ENCODE results near the gene PGS1. TPM values are rescaled to one million over a fixed set of nuclear protein-coding genes. Genes with fewer than 3 reads are reported as not detected.

PGS1 gene
- total RNA-seq, 1 donor = 62.8 TPM

DNA sequence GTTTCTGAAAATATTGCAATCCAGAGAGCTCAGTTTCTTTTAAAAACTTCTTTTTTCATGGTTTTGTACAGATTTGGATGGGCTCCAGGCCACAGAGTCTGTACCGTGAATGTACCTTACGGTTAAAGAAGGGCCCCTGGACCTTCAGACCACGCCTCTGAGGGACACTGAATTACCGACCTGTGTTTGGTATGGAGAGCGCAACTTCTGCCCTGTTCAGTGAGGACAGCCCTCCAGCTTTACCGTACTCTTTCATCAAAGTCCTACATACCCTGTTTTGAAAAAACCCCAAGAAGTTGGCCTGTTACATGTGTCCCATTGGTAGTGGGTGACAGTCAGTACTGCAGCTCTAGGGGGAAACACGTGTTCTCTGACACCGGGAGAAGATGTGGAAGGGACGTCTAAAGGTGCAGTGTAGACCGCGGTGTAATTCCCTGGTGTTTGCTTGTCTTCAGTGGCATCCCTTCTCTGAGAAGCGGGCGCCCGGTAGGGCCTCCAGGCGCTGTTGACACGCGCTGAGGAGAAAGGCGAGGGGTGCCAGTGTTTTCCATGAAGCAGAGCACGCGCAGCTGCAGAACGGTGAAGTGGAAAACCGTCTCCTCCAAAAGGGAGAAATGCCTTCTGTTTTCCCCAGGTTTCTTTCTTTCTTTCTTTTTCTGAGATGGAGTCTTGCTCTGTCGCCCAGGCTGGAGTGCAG, 6.2 kb downstream of the PGS1 start:
- H3K9me3 ChIP-seq (ENCODE audit: low read depth, low read length) = no peaks in the 10 kb centered on the region
- peaks cover 100% of the 10 kb centered on the region for H3K4me1 ChIP-seq (ENCODE audit: insufficient read depth, low read length)
- H3K27me3 ChIP-seq (ENCODE audit: insufficient read depth, low read length) = no peaks in the 10 kb centered on the region
- H3K4me3 ChIP-seq (ENCODE audit: low read length) = no peak overlapping the region

DNA sequence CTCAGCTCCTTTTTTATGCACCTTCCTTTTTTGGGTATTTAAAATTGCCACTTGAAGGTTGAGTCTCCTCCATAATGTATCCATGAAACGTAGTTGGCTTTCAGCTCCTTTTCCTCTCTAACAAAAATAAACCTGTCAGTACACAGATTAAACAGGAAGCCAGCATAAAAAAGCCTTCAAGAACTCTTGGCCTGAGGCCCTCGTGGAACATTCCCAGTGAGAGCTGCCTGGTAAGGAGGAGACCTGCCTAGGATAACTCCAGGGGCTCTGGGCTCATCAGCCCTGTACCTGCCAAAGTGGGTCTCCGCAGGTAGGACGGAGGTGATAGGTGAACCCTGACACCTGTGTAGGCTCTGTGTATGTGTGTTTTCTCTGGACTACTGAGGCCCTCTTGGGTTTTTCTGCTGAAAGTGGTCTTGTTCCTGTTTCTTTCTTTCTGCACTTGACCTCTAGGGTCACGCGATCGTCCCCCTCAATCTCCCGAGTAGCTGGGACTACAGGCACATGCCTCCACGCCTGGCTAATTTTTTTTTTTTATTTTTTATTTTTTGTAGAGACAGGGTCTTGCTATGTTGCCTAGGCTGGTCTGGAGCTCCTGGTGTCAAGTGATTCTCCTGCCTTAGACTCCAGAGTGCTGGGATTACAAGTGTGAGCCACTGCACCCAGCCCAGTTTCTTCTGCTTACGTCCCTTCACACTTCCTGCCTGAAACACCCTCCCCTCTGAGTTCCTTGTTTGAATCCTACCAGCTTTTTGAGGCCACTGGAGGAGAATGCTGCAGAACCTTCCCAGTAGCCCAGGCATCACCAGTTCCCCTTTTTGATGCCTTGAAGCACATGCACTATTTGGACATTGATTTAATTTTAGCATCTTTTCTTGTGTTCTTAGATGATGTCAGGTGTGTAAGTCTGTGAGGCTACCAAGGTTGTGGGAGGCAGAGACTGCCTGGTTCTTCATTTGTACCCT, 9.8 kb downstream of the PGS1 start:
- Histone ChIP-seq H3K27me3 (ENCODE audit: insufficient read depth, low read length) (no peaks in the 10 kb centered on the region), H3K9me3 (ENCODE audit: low read depth, low read length) (no peaks in the 10 kb centered on the region), H3K4me3 (ENCODE audit: low read length) (no peak overlapping the region), H3K4me1 (ENCODE audit: insufficient read depth, low read length) (peaks cover 74% of the 10 kb centered on the region)

DNA sequence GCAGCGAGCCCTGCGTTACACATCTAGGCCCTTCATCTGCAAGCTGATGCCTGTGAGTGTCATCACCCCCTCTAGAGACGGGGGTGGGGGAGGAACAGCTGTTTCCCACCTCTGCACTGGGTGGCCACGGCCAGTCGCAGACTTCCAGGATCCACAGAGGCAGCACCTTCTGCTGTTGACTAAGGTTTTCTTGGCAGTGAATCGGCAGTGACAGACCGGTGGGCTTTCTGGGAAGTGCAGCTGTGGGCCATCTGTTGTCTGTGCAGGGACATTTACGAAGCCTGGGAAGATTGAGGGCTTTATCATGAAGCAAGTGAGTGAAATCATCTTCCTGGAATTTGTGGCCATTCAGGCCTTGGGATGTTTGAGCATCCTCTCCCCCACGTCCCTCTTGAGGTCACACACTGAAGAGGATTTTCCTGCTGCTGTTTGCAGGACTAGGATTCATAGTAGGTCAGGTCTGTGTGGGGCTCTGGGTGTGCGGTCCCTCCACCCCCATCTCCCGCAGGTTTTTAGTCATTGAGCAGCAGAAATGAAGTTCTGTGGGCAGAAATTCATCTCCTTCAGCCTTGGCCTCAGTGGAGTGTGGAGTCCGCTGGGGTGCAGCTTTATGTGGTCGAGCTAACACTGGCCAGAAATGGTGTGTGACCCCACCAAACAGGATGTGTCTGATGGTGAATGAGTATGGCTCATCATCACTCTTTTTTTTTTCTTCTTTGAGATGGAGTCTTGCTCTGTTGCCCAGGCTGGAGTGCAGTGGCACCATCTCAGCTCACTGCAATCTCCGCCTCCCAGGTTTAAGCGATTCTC, 12.0 kb downstream of the PGS1 start:
- Histone ChIP-seq H3K9me3 (ENCODE audit: low read depth, low read length) (no peaks in the 10 kb centered on the region), H3K27me3 (ENCODE audit: insufficient read depth, low read length) (no peaks in the 10 kb centered on the region), H3K4me3 (ENCODE audit: low read length) (no peak overlapping the region), H3K4me1 (ENCODE audit: insufficient read depth, low read length) (peaks cover 52% of the 10 kb centered on the region)

DNA sequence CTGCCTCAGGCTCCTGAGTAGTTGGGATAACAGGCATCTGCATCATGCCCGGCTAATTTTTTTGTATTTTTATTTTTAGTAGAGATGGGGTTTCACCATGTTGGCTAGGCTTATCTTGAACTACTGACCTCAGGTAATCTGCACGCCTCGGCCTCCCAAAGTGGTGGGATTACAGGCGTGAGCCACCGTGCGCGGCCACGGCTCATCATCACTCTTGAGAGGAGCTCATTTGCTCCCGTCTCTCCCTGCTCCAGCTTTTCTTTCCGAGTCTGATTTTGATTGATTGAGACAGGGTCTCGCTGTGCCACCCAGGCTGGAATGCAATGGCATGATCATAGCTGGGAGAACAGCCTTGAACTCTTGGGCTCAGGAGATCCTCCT, 12.6 kb downstream of the PGS1 start:
- no peak overlapping the region for H3K4me3 ChIP-seq (ENCODE audit: low read length)
- H3K9me3 ChIP-seq (ENCODE audit: low read depth, low read length) = no peaks in the 10 kb centered on the region
- H3K27me3 ChIP-seq (ENCODE audit: insufficient read depth, low read length) = no peaks in the 10 kb centered on the region
- peaks cover 46% of the 10 kb centered on the region for H3K4me1 ChIP-seq (ENCODE audit: insufficient read depth, low read length)

DNA sequence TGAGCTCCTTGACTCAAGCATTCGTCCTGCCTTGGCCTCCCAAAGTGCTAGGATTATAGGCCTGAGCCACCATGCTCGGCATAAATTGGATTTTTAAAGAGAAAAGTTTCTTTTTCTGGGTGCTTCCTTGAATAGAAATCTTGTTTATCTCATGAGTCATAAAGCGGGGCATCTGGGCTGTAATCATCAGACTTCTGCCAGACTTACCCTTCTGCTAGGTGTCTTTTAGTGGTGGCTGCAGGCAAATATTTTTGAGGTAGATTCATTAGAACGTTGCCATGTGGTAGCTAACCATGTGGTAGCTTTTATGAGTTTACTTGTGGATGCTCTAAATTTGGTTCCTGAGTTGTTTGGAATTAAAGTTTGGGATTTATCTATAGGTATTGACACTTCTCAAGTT, 13.4 kb downstream of the PGS1 start:
- no peak overlapping the region for H3K4me3 ChIP-seq (ENCODE audit: low read length)
- peaks cover 38% of the 10 kb centered on the region for H3K4me1 ChIP-seq (ENCODE audit: insufficient read depth, low read length)
- no peaks in the 10 kb centered on the region for H3K9me3 ChIP-seq (ENCODE audit: low read depth, low read length)
- H3K27me3 ChIP-seq (ENCODE audit: insufficient read depth, low read length) = no peaks in the 10 kb centered on the region

- Histone ChIP-seq H3K27me3 (ENCODE audit: insufficient read depth, low read length) (no peaks in the 10 kb centered on the region), H3K9me3 (ENCODE audit: low read depth, low read length) (no peaks in the 10 kb centered on the region), H3K4me1 (ENCODE audit: insufficient read depth, low read length) (peaks cover 33% of the 10 kb centered on the region), H3K4me3 (ENCODE audit: low read length) (no peak overlapping the region)
Observed at GRCh38 chr17:78392295-78392694, 13.8 kb downstream of the PGS1 start.

- Histone ChIP-seq H3K9me3 (ENCODE audit: low read depth, low read length) (no peaks in the 10 kb centered on the region), H3K4me1 (ENCODE audit: insufficient read depth, low read length) (peaks cover 20% of the 10 kb centered on the region), H3K4me3 (ENCODE audit: low read length) (no peak overlapping the region), H3K27me3 (ENCODE audit: insufficient read depth, low read length) (no peaks in the 10 kb centered on the region)
Observed at GRCh38 chr17:78393575-78393974, 15.1 kb downstream of the PGS1 start.

GRCh38 chr17:78394209-78394608, 15.8 kb downstream of the PGS1 start:
- no peak overlapping the region for H3K4me3 ChIP-seq (ENCODE audit: low read length)
- H3K4me1 ChIP-seq (ENCODE audit: insufficient read depth, low read length) = peaks cover 14% of the 10 kb centered on the region
- H3K9me3 ChIP-seq (ENCODE audit: low read depth, low read length) = no peaks in the 10 kb centered on the region
- no peaks in the 10 kb centered on the region for H3K27me3 ChIP-seq (ENCODE audit: insufficient read depth, low read length)

DNA sequence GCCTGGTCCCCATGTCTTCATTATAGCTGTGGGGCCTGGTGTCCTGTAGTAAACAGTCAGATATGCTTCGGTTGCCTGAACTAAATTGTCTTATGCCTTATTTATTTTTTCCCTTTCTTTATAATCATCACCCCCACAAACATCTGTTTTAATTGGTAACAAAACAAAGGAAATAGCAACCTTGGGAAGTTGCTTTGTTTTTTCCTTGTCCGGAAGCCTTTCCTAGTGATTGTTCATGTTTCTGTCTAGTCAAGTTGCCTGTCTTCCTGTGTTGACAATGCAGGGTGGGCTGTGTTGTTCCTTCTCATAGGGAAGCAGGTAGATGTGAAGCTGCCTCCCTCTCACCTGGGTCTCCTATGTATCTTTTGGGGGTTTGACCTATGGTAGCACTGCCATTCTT, 16.7 kb downstream of the PGS1 start:
- H3K27me3 ChIP-seq (ENCODE audit: insufficient read depth, low read length) = no peaks in the 10 kb centered on the region
- no peaks in the 10 kb centered on the region for H3K9me3 ChIP-seq (ENCODE audit: low read depth, low read length)
- no peak overlapping the region for H3K4me3 ChIP-seq (ENCODE audit: low read length)
- peaks cover 5% of the 10 kb centered on the region for H3K4me1 ChIP-seq (ENCODE audit: insufficient read depth, low read length)

DNA sequence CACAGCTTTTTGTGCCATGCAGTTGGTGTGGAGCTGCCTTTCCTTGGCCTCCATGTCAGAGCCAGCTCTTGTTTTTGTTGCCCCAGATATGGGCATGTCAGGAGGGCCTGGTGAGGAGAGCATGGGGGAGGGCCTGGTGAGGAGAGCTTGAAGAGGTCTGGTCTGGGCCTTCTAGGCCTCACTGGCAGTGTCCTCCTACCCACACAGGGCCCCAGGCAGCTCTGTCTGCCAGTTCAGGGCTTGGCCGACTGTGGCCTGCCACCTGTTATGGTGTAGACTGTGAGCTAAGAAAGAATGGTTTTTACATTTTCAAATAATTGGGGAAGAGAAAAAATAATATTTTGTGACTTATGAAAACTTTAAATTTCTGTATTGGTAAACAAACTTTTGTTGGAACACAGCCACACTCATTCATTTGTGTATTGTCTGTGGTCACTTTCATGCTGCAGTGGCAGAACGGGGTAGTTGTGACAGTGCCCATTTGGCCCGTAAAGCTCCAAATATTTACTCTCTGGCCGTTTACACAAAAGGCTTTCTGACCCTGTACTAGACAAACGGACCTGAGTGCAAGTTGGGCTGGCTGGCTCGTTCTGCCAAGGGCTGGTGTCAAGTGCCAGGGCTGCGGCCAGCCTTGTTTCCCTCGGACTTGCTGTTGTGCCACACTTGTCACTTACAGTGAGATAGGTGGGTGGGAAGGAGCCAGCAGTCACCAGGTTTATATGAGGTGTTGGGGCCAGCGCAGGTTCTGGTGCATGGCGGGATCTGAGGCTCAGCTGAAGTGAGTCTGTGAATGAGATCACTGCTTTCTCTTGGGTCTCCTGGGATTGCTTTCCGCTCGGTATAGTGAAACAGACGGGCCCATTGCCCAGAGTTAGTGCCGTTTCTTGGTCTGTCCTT, 18.2 kb downstream of the PGS1 start:
- no peaks in the 10 kb centered on the region for H3K27me3 ChIP-seq (ENCODE audit: insufficient read depth, low read length)
- H3K9me3 ChIP-seq (ENCODE audit: low read depth, low read length) = no peaks in the 10 kb centered on the region
- peaks cover 4% of the 10 kb centered on the region for H3K4me1 ChIP-seq (ENCODE audit: insufficient read depth, low read length)
- H3K4me3 ChIP-seq (ENCODE audit: low read length) = no peak overlapping the region

- H3K4me3 ChIP-seq (ENCODE audit: low read length) = no peak overlapping the region
- no peaks in the 10 kb centered on the region for H3K9me3 ChIP-seq (ENCODE audit: low read depth, low read length)
- H3K4me1 ChIP-seq (ENCODE audit: insufficient read depth, low read length) = peaks cover 7% of the 10 kb centered on the region
- no peaks in the 10 kb centered on the region for H3K27me3 ChIP-seq (ENCODE audit: insufficient read depth, low read length)
Observed at GRCh38 chr17:78397681-78398101, 19.2 kb downstream of the PGS1 start.

DNA sequence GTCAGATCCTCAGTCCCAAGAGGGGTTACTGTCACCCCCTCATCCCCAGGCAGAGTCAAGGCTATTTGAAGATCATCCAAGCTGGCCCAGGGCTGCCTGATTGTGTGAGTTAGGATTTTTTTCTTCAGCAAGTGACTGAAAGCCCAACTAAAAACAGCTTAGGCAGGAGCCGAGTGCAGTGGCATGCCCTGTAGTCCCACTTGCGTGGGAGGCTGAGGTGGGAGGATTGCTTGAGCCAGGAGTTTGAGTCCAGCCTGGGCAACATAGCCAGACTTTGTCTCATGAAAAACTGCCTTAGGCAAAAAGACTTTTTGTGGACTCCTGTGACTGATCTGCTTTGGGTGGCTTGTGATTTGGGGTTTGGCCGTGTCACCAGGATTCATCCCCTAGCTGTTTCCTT, 19.9 kb downstream of the PGS1 start:
- H3K27me3 ChIP-seq (ENCODE audit: insufficient read depth, low read length) = no peaks in the 10 kb centered on the region
- no peaks in the 10 kb centered on the region for H3K9me3 ChIP-seq (ENCODE audit: low read depth, low read length)
- no peak overlapping the region for H3K4me3 ChIP-seq (ENCODE audit: low read length)
- H3K4me1 ChIP-seq (ENCODE audit: insufficient read depth, low read length) = peaks cover 7% of the 10 kb centered on the region

GRCh38 chr17:78399028-78399692, 20.7 kb downstream of the PGS1 start:
- no peak overlapping the region for H3K4me3 ChIP-seq (ENCODE audit: low read length)
- peaks cover 7% of the 10 kb centered on the region for H3K4me1 ChIP-seq (ENCODE audit: insufficient read depth, low read length)
- H3K9me3 ChIP-seq (ENCODE audit: low read depth, low read length) = no peaks in the 10 kb centered on the region
- H3K27me3 ChIP-seq (ENCODE audit: insufficient read depth, low read length) = no peaks in the 10 kb centered on the region

DNA sequence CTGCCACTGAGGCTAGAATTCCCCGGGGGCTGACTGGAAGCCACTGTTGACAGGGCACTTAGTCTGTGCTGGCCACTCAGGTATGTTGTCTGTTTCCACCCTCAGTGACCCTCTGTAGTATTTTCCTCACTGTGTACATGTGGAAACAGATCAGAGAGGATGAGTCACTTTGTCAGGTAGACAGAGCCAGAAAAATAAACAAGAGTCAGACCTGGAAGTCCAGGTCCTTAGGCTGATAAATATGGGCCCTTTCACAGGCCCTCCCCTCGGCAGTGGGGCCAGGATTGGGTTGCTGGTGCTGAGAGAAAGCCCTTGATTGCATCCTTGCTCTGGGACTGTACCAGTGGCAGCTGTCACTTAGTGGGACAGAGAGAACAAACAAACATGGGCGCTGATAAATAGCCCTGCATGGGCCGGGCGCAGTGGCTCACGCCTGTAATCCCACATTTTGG, 21.3 kb downstream of the PGS1 start:
- no peaks in the 10 kb centered on the region for H3K9me3 ChIP-seq (ENCODE audit: low read depth, low read length)
- H3K4me1 ChIP-seq (ENCODE audit: insufficient read depth, low read length) = peaks cover 7% of the 10 kb centered on the region
- H3K4me3 ChIP-seq (ENCODE audit: low read length) = no peak overlapping the region
- no peaks in the 10 kb centered on the region for H3K27me3 ChIP-seq (ENCODE audit: insufficient read depth, low read length)
